ENCODE data around the gene PIP5K1B.

- no peak for TF ChIP-seq MAX (IDR thresholded peaks at IDR 0.05)
- no peak for TF ChIP-seq TAF1 (IDR thresholded peaks at IDR 0.05; ENCODE audit: low read depth)
- TF ChIP-seq EP300 (IDR thresholded peaks at IDR 0.05; ENCODE audit: borderline replicate concordance): no peak
- no peak for TF ChIP-seq TEAD4 (IDR thresholded peaks at IDR 0.05)
- no peak for TF ChIP-seq RAD21 (IDR thresholded peaks at IDR 0.05; ENCODE audit: low read depth)
- TF ChIP-seq CEBPB (IDR thresholded peaks at IDR 0.05): no peak
Observed at GRCh38 chr9:69019808-69020207, 314.8 kb downstream of the PIP5K1B start.
